UCSD-AML1 (cell line): ENCODE results near the gene NUDT6.
"Not testable (repeated sequence)": the region's sequence is repeated elsewhere in the genome, so short reads cannot be mapped to it uniquely, and the experiment has no call there.

Experiments
- DNase-seq: peaks from one replicate; lab custom pipeline; 2025; ENCODE audit not compliant: unreplicated experiment; lab: John Stamatoyannopoulos, UW

Gene NUDT6, protein sequence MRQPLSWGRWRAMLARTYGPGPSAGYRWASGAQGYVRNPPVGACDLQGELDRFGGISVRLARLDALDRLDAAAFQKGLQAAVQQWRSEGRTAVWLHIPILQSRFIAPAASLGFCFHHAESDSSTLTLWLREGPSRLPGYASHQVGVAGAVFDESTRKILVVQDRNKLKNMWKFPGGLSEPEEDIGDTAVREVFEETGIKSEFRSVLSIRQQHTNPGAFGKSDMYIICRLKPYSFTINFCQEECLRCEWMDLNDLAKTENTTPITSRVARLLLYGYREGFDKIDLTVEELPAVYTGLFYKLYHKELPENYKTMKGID

DNA sequence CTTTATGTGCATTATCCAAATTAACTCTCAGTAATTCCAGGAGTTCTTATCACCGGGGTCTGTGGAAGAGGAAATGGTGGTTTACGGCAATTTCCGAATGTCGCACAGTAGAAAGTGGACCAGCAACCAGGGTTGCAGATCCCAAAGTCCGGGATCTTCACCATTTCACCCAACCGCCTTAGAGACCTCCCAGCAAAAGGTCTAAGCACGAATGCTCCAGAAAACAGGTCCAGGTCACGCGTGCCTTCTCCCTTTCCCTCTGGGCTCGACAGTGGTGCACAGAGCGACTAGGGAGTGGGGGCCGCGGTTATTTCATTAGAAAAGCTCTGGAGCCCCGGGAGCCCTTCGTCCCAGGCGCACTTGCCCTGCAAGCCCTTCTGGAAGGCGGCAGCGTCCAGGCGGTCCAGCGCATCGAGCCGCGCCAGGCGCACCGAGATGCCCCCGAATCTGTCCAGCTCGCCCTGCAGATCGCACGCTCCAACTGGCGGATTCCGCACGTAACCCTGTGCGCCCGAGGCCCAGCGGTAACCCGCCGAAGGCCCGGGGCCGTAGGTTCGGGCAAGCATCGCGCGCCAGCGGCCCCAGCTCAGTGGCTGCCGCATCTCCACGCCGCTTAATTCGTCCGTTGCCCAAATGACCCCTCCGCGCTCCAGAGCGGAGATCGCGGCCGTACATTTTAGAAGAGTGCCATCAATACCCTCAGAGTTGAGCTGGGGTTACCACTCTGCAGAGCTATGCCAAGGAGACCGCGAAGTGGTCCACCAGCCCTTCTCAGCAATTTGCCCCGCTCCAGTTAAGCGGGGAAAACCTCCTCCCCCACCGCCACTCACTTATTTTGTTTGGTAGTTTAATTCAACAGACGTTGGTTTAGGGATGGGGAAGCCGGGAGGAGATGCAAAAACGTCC lies at the start of gene NUDT6:
Gene NUDT6, minus strand, starts transcription at position 627 of the 906 bp plus-strand sequence. Its CDS starts 25 bp downstream, at position 602.
- peak; percentile 74 for DNase-seq

DNA sequence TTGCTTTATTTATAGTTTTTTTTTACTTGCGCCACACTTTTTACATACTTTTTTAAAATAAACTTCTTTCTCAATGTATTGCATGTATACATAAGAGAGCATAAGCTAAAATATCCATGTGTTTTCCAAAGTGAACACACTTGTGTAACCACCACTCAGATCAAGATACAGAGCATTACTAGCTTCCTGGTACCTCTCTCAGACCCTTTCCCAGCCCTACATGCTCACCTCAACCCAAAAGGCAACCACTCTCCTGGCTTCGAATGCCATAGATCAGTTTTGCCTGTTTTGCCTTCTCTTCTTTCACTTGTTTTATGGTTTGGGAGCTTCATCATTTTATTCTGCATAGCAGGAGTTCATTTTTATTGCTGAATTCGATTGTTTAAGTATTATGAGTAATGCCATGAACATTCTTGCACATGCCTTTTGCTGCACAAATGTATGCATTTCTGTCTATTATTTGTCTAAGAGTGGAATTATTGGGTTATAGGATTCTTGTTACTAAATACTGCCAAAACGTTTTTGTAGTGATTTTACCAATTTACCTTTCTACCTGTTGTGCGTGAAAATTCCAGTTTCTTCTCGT lies 45.9 kb upstream of the NUDT6 start:
- no peak for DNase-seq

DNA sequence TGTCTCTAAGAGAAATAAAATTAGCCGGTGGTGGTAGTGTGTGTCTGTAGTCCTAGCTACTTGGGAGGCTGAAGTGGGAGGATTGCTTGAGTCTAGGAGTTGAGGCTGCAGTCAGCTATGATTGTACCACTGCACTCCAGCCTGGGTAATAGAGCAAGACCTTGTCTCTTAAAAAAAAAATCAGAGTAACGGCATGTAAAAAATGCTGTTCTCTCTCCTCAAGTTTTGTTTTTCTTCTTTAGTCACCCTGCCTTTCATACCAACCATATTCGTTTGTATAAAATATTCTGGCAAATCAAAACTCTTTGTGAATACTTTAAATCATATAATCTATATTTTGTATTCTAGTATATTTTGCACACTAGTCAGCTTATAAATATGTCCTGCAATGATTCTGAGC lies 44.8 kb upstream of the NUDT6 start:
- DNase-seq = no peak

DNA sequence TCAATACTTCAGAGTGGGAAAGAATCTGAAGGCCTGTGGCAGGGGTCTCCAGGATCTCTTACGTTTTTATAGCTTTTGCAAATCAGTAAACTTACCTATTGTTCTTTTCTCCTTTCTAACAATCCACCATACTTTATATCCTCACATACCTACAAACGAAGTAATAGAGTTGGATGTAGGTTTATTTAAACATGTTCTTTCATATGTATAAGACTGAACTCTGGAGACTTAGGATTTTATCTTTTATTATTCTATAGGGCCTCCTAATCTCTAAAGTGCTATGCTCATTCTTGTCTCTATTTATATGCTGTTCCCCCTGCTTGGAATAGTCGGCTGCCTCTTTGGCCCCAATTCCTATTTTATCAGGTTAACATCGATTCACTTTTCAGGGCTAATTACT lies 43.8 kb upstream of the NUDT6 start:
- no peak for DNase-seq

DNA sequence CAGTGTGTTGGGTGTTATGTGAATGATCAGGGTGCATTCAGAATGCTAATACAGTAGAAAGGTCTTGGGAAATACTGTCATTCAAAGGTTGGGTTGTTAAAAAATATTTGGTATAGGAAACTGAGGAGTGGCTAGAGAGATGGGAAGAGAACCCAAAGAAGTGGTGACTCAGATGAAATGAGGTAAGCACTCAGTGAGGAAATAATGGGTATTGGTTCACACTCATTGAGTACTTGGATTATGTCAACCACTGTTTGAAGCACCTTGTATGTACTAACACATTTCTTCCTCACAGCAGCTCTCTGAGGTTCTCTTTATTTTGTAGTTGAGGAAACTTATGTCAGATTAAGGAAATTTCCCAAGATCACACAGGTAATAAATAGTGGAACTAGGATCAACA lies 40.8 kb upstream of the NUDT6 start:
- DNase-seq = no peak

DNA sequence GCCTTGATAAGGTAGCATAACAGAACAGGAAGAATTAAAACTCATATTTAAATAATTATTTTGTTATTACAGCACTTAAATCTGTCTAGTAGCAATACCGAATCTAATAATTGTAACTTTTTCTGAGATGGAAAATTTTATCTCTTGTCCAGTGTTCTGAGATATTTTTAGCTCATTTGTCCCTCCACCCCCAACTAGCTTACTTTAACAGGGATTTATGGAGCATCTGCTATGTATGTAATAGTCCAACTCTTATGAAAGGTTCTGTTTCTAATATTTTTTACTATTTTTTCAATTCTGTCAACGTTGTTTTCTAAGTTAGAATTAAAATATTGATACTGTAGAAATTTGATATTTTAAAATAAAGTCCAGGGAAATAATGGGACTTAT lies 38.2 kb upstream of the NUDT6 start:
- no peak for DNase-seq

DNA sequence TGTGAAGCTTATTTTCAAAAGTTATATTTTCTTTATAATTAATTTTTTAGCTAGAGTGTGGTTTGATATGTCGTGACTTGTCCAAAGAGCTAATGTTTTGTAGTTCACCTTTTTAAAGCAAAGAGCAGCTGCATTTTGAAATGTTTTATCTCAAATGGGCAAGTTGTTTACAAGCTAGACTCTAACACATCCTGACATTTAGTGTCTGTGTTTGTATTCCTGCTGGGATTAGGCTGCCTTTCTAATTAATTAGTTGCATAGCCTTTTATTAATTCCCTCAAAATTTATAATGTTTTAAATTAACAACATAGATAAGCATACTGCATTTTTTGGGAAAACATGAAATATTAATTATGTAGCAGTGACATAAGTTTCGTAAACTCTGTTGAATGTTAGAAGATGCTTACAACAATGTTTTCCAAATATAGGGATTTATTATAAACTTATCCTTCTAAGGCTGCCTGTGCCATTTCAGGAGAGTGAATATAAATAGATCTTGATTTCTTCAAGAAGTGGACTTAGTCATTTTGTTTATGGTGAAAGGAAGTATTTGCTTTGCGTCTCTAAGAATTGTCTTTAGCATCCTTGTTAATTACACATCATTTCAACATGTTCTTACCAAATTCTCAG lies 37.7 kb upstream of the NUDT6 start:
- no peak for DNase-seq

DNA sequence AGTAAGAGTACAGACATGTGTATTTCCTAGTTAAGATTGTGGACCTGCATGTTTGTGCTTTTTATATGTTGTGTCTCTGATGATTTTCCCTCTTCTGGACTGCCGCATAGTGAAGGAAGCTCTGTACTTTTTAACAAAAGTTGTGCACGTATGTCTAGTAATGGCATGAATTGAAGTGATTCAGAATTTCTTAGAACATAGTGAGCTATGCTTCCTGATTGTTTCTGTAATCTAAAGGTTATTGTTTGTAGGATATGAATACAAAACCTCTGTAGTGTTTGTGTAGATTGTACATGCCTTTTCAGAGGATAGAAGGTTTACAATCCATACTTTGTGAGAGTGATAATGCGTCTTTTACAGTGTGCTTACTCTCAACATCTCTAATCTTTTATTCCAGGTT lies 37.0 kb upstream of the NUDT6 start:
- DNase-seq = no peak

DNA sequence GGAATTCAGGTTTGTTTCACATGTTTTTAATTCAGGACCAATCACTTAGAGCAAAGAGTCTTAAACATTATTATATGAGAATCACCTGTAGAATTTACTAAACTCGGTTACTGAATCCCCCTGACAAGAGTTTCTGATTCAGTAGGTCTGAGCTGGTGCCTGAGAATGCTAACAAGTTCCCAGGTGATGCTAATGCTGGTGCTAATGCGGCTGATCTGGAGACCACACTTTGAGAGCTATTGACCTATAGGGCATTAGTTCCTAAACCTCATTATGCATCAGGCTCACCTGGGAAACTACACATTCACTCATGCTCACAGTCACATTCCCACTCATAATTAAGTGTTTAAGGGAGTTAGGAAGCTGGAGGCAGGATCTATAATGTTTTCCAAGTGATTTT lies 36.1 kb upstream of the NUDT6 start:
- DNase-seq = no peak

DNA sequence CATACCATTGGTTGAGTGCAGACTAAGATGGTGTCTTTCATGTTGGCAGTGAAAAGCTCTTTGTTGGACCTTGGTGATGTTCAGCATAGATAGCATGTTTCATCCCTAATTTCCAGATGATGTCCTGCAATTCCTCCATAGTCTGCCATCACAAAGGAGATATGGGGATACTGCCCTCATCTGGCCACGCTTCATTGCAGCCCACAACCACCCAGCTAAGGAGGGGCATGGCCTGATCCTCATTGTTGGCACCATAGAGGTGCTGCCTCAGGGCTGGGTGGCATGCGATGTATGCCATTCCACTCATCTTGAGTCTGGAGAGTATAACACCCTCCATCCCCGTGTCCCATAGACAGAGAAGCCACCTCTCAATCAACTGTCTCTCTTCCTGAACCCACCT lies 31.5 kb upstream of the NUDT6 start:
- no peak for DNase-seq

DNA sequence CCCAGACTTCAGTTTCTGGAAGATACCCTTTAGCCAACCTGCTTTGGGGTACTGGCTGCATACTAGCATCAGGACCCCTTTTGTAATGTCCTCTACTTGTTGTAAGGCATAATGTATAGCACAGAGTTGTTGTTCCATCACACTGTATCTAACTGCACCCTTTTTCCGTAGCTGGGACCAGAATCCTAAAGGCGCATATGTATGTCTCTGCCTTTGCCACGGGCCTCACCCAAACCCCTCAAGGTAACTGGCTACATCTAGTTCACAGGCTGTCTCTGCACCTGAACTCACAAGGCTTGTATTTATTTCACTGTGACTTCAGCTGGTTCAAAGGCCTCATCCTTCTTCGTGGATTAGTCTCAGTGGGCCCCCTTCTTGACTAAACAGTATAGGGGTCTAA lies 29.6 kb upstream of the NUDT6 start:
- DNase-seq = no peak

DNA sequence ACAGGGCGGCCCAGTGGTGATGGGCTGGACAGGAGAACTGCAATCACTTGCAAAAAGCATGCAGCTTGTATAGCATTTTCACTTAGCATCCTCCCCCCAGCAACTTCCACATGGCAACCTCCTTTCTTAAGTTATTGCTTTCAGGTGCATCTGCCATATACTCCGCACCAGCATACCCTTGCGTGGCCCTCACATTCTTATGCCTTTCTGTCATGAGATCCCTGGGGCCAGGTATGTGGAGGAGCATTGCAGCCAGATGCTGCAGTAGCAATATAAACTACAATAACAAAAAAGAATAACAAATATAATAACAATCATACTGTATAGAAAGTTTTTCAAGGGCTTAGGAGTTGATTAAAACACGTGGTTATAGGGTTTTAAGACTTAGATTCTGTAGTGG lies 26.3 kb upstream of the NUDT6 start:
- no peak for DNase-seq

DNA sequence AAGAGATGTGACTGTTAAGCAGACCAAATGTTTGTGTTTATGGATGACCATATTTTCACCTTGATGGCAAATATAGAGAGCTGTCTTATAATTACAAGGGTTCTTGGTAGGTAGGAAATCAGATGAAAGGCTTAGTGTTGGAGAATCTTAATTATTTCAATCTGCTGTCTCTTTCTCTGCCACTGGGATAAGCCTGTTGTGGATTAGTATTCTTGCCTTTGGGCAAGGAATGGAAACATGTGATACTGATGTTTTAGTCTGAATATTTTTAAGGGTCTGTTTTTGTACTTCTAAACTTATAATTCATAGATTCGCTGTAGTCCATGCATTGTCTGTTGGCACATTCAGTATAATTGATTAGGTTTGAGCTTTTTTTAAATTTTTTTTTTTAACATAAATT lies 23.7 kb upstream of the NUDT6 start:
- DNase-seq = no peak

DNA sequence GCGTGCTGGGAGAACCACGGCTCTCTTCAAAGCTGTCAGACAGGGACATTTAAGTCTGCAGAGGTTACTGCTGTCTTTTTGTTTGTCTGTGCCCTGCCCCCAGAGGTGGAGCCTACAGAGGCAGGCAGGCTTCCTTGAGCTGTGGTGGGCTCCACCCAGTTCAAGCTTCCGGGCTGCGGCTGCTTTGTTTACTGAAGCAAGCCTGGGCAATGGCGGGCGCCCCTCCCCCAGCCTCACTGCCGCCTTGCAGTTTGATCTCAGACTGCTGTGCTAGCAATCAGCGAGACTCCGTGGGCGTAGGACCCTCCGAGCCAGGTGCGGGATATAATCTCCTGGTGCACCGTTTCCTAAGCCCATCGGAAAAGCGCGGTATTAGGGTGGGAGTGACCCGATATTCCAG lies 22.7 kb upstream of the NUDT6 start:
- not testable (repeated sequence) for DNase-seq

DNA sequence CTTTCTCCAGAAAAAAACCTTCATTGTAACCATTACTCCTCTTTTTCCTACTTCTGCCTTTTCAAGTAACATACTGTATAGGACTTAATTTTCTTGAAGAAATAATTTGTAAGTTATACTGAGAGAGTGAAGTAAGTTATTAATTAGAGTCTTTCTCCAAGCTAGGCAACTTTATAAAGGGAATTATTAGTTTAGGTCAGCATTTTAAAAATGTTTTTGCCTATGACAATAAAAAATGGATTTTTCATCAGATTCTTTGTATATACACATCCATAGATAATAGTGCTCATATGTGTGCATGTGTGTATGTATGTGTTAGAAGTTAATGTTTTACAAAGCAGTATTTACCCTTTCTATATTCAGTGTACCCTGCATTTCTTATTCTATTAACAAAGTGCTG lies 10.4 kb upstream of the NUDT6 start:
- DNase-seq = no peak

DNA sequence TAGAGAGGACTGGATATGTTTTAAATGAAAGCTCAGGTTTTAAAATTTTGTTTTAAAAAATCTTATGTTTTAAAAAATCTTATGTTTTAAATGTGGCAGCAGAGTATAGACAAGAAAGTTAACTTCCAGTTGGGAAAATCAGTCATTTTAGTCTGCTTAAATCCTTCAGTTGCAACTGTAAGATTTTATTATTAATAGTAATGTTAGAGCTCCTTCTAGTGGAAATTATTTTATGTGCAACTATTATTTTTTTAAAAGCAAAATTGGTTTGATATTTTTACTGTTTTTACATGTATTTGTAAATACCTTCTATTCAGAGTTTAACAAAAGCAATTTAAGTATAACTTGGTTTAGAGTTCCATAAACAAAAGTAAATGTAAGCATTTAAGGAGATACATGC lies 8.5 kb upstream of the NUDT6 start:
- no peak for DNase-seq

DNA sequence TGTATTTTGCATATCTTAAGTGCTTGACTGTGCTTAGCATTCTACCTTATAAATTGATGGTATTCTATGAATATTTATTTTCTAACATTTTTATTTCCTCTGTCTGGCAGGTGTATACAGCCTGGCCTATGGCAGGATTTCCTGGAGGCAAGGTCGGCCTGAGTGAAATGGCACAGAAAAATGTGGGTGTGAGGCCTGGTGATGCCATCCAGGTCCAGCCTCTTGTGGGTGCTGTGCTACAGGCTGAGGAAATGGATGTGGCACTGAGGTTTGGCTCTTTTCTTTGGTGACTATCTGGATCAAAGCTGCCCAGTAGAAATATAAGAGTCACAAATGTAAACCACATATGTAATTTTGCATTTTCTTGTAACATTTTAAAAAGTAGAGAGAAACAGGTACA lies 6.5 kb upstream of the NUDT6 start:
- DNase-seq = no peak

DNA sequence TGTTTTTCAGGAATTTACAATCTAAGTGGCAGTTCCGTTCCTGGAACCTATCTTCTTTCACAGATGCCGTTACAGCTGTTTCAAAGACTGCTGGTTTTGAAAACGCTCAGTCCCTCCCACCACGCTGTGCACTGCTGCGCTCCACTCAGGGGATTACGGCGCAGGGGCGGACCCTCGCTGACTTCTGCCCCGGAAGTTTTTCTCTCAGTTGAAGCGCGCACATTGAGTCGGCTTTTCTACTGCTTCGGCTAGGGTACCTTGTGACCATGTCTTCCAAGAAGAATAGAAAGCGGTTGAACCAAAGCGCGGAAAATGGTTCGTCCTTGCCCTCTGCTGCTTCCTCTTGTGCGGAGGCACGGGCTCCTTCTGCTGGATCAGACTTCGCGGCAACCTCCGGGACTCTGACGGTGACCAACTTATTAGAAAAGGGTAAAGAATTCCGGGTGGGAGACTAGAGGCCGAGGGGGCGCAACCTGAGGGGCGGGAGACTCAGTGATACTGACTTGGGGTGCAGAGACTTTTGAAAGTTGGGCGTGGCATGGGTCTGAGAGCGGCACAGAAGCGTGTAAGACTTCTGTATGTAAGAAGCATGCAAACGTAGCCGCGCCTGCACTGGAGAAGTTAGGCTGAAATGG lies 597 bp upstream of the NUDT6 start:
- peak; percentile 86 for DNase-seq

DNA sequence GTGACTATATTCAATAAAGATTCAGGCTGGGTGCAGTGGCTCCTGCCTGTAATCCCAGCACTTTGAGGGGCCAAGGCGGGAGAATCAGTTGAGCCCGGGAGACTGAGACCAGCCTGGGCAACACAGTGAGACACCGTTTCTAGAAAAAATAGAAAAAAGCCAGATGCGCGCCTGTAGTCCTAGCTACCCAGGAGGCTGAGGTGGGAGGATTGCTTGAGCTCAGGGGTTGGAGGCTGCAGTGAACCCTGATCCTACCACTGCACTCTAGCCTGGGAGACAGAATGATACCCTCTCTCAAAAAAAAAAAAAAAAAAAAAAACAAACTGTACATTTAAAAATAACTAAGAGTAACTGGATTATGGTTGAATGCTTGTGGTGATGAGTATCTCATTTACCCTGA lies 1.1 kb downstream of the NUDT6 start:
- DNase-seq = no peak

DNA sequence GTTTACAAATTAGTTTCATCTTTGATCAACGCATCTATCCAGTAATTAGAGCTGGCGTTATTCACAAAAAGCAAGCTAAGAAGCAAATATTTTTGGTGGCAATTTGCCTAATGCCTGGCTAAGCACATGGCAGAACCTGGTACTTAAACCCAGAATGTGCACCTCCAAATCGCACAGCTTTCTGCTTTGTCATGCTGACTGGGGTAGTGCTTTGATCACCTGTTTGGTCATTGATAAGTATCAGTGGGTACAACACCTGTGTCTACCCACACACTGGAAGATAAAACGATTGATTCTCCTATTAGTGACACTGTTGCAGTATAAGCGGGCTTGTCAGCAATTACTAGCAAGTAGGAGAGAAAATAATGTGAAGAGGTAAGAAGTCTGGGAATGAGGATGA lies 1.9 kb downstream of the NUDT6 start:
- no peak for DNase-seq

DNA sequence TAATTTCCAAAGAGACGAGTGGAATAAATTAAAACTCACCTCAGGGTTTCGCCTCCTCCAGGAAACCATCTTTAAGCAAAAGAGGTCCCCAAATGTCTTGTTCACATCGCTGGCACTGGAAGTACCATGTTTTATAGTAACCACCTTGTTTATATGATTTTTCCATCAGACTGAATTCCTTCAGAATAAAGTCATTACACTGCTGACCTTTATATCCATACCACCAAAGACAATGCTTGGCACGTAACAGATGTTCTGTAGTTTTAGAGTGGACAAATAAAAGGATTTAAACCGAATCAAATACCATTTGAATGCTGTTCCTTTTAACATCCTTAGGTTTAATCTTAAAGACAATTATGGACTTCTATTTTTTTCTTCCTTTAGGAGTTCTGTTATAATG lies 4.7 kb downstream of the NUDT6 start:
- DNase-seq = no peak
